Measurements from ENCODE around the gene ZKSCAN2.

Gene ZKSCAN2

GRCh38 chr16:25223964-25224363 lies 33.7 kb downstream of the ZKSCAN2 start:
- DNase-seq: no peak

- DNase-seq: no peak
These were observed 34.7 kb downstream of the ZKSCAN2 start for GRCh38 chr16:25222959-25223358.

- DNase-seq: no peak
These were observed 38.4 kb downstream of the ZKSCAN2 start for GRCh38 chr16:25219070-25219737.

GRCh38 chr16:25217921-25218320 lies 39.7 kb downstream of the ZKSCAN2 start:
- DNase-seq: no peak

GRCh38 chr16:25217112-25217511 lies 40.5 kb downstream of the ZKSCAN2 start:
- no peak for DNase-seq

GRCh38 chr16:25213709-25214397 lies 43.8 kb downstream of the ZKSCAN2 start:
- DNase-seq: no peak

- no peak for DNase-seq
These were observed 45.0 kb downstream of the ZKSCAN2 start for GRCh38 chr16:25212636-25213035.

- no peak for DNase-seq
These were observed 46.9 kb downstream of the ZKSCAN2 start for GRCh38 chr16:25210758-25211157.

- DNase-seq: no peak
These were observed 58.2 kb downstream of the ZKSCAN2 start for GRCh38 chr16:25199457-25199856.

- DNase-seq: no peak
These were observed 59.6 kb downstream of the ZKSCAN2 start for GRCh38 chr16:25198021-25198420.

GRCh38 chr16:25194273-25194878 lies 63.3 kb downstream of the ZKSCAN2 start:
- no peak for DNase-seq

GRCh38 chr16:25192096-25192495 lies 65.5 kb downstream of the ZKSCAN2 start:
- no peak for DNase-seq

- DNase-seq: no peak
These were observed 68.3 kb downstream of the ZKSCAN2 start for GRCh38 chr16:25189305-25189704.

GRCh38 chr16:25187491-25187795 lies 70.2 kb downstream of the ZKSCAN2 start:
- no peak for DNase-seq
